GM12892 (cell line): ENCODE measurements around the gene C1QTNF1.

Source experiments
- POLR2A ChIP-seq: IDR thresholded peaks from 2 replicates; pipeline ENCODE4 v1.6.1; 2011; ENCODE audit warnings: low read depth, low read length, control low read depth
- POLR2AphosphoS5 ChIP-seq: IDR thresholded peaks from 2 replicates; pipeline ENCODE4 v1.6.1; 2011; ENCODE audit warnings: low read depth, low read length, control low read depth
- TAF1 ChIP-seq: IDR thresholded peaks from 2 replicates; pipeline ENCODE4 v1.6.1; 2011; ENCODE audit warnings: low read depth, mild to moderate bottlenecking, control low read depth, low read length, borderline replicate concordance

GRCh38 chr17:79041723-79042420 is 17.9 kb downstream of the C1QTNF1 start:
- TF ChIP-seq TAF1 (no peak), POLR2A (no peak), POLR2AphosphoS5 (no peak)
